HUES48 (cell line): ENCODE results near the gene GP1BB.
"Not testable (repeated sequence)": the region's sequence is repeated elsewhere in the genome, so short reads cannot be mapped to it uniquely, and the experiment has no call there.

ENCODE experiments used
- H3K27ac ChIP-seq: one replicate; pipeline ENCODE4 v1.7.0; 2013; ENCODE audit warnings: low read depth, low read length, inconsistent platforms
- H3K27me3 ChIP-seq: 2 replicates; pipeline ENCODE4 v1.6.1; 2013; ENCODE audit warnings: mild to moderate bottlenecking, low read length; ENCODE audit not compliant: control insufficient read depth, insufficient read depth
- H3K36me3 ChIP-seq: 2 replicates; pipeline ENCODE4 v1.6.1; 2013; ENCODE audit warnings: low read length; ENCODE audit not compliant: control insufficient read depth, insufficient read depth
- H3K4me1 ChIP-seq: 2 replicates; pipeline ENCODE4 v1.6.1; 2013; ENCODE audit warnings: mild to moderate bottlenecking, low read length; ENCODE audit not compliant: control insufficient read depth, insufficient read depth
- H3K4me3 ChIP-seq: 2 replicates; pipeline ENCODE4 v1.5.1; 2013; ENCODE audit warnings: mild to moderate bottlenecking, low read depth, low read length
- H3K9ac ChIP-seq: 2 replicates; pipeline ENCODE4 v1.6.1; 2013; ENCODE audit warnings: mild to moderate bottlenecking, low read depth, low read length, moderate library complexity
- H3K9me3 ChIP-seq: 2 replicates; pipeline ENCODE4 v1.6.1; 2013; ENCODE audit warnings: low read length; ENCODE audit not compliant: control insufficient read depth, insufficient read depth

The GP1BB gene

DNA sequence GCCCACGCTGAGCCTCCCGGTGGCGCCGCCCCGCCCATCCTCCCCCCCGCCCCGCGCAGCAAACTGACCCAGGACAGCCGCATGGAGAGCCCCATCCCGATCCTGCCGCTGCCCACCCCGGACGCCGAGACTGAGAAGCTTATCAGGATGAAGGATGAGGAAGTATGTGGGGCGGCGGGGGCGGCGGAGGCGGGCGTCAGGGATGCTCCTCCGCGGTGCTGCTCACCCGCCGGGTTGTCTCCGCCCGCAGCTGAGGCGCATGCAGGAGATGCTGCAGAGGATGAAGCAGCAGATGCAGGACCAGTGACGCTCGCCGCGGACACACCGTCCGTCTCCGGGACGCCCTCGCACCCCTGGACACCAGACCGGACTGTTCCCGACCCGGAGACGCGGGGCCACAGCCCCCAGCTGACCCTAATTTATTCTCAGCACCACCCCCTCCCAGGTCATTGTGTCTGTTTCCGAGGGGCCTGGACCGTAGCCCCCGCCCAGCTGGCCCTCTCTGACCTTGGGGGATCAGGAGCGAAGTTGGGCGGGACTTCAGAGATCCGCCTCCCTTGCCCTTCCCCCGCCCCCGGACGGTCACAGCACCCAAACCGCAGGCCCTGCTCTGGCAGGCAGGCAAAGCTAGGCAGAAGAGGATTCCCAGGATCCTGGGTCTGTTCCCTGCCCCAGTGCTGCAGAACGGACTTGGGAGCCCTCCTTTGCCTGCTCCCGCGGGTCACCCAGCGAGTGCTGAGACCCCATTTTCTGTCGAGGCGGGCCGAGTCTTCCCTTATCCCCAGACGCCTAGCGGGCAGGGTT, 959 bp upstream of the GP1BB start:
- H3K9ac ChIP-seq = no peak overlapping the region
- peaks cover 11% of the 10 kb centered on the region for H3K4me1 ChIP-seq
- no peaks in the 10 kb centered on the region for H3K36me3 ChIP-seq
- H3K9me3 ChIP-seq = no peaks in the 10 kb centered on the region
- H3K4me3 ChIP-seq = peak overlapping the region; percentile 53
- H3K27me3 ChIP-seq = peaks cover 100% of the 10 kb centered on the region
- no peak overlapping the region for H3K27ac ChIP-seq

GRCh38 chr22:19722982-19723231, 432 bp upstream of the GP1BB start:
- no peak overlapping the region for H3K27ac ChIP-seq
- peaks cover 100% of the 10 kb centered on the region for H3K27me3 ChIP-seq
- H3K4me1 ChIP-seq = peaks cover 11% of the 10 kb centered on the region
- H3K4me3 ChIP-seq = peak overlapping the region; percentile 53
- no peaks in the 10 kb centered on the region for H3K36me3 ChIP-seq
- H3K9ac ChIP-seq = no peak overlapping the region
- no peaks in the 10 kb centered on the region for H3K9me3 ChIP-seq

DNA sequence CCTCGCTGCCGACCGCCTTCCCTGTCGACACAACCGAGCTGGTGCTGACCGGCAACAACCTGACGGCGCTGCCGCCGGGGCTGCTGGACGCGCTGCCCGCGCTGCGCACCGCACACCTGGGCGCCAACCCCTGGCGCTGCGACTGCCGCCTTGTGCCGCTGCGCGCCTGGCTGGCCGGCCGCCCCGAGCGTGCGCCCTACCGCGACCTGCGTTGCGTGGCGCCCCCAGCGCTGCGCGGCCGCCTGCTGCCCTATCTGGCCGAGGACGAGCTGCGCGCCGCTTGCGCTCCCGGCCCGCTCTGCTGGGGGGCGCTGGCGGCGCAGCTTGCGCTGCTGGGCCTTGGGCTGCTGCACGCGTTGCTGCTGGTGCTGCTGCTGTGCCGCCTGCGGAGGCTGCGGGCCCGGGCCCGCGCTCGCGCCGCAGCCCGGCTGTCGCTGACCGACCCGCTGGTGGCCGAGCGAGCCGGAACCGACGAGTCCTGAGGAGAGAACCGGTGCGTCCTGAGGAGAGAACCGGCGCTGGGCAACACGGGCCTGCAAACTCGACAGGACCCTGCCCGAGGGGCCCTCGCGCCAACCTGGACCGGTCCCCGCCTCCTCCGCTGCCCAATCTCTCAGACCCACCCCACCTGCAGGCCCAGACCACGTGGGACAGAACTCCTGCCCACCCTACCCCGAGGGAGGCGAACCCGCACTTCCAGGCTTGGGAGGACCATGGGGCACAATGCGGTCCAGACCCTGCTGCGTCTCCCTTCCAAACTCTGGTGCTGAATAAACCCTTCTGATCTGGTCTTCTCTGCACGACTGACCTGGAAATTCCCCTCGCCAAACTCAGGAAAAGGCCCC, 866 bp downstream of the GP1BB start:
- H3K27ac ChIP-seq = no peak overlapping the region
- peak overlapping the region; percentile 53 for H3K4me3 ChIP-seq
- H3K27me3 ChIP-seq = peaks cover 99% of the 10 kb centered on the region
- peaks cover 11% of the 10 kb centered on the region for H3K4me1 ChIP-seq
- no peaks in the 10 kb centered on the region for H3K36me3 ChIP-seq
- H3K9ac ChIP-seq = no peak overlapping the region
- H3K9me3 ChIP-seq = no peaks in the 10 kb centered on the region

- no peak overlapping the region for H3K9ac ChIP-seq
- H3K27ac ChIP-seq = no peak overlapping the region
- no peaks in the 10 kb centered on the region for H3K36me3 ChIP-seq
- H3K4me1 ChIP-seq = peaks cover 11% of the 10 kb centered on the region
- no peak overlapping the region for H3K4me3 ChIP-seq
- H3K27me3 ChIP-seq = peaks cover 99% of the 10 kb centered on the region
- H3K9me3 ChIP-seq = no peaks in the 10 kb centered on the region
Observed at GRCh38 chr22:19724927-19725661, 1.8 kb downstream of the GP1BB start.

GRCh38 chr22:19726064-19726788, 2.9 kb downstream of the GP1BB start:
- Histone ChIP-seq H3K27me3 (peaks cover 91% of the 10 kb centered on the region), H3K4me1 (peaks cover 11% of the 10 kb centered on the region)
- H3K36me3 ChIP-seq, H3K9ac ChIP-seq, H3K27ac ChIP-seq, H3K4me3 ChIP-seq, H3K9me3 ChIP-seq: not testable (repeated sequence)

DNA sequence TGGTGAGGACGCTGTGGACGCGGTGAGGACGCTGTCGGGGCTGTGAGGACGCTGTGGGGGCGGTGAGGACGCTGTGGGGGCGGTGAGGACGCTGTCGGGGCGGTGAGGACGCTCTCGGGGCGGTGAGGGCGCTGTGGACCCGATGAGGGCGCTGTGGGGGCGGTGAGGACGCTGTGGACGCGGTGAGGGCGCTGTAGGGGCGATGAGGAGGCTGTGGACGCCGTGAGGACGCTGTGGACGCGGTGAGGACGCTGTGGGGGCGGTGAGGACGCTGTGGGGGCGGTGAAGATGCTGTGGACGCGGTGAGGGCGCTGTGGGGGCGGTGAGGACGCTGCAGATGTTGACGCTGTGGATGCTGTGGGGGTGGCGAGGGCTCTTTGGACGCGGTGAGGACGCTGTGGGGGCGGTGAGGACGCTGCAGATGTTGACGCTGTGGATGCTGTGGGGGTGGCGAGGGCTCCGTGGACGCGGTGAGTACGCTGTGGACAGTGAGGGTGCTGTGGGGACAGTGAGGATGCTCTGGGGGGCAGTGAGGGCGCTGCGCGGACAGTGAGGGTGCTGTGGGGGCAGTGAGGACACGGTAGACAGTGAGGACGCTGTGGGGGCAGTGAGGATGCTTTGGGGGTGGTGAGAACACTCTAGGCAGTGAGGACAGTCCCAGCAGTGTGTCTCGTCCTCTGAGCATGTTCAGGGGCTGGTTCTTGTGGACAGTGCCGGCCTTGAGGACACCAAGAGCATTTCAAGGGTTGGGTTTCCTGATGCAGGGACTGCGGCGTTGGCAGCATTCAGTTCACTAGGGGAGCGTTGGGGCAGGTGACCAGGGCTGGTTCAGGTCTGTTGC, 4.2 kb downstream of the GP1BB start:
- H3K4me3 ChIP-seq = no peak overlapping the region
- no peaks in the 10 kb centered on the region for H3K9me3 ChIP-seq
- no peak overlapping the region for H3K27ac ChIP-seq
- no peaks in the 10 kb centered on the region for H3K36me3 ChIP-seq
- no peak overlapping the region for H3K9ac ChIP-seq
- H3K4me1 ChIP-seq = peaks cover 7% of the 10 kb centered on the region; the same call in 1 of the 2 replicates
- peaks cover 78% of the 10 kb centered on the region for H3K27me3 ChIP-seq

DNA sequence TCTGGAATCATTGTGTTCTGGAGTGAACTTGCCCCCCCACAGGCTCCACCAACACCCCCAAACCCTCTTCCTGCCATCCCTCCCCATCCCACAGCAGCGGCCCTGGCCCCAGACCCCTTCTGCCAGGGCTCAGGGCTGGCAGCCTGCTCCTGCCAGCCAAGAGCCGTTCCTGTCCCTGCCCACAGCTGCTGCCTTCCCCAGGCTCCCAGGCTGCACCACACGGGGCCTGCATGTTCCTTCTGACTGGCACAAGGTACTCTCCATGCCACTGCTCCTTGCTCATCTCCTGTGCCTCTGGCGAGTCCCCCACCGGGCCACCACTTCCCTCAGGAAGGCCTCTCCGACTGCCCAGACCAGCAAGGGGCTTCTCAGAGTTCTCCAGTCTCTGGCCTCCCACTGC, 4.9 kb downstream of the GP1BB start:
- no peak overlapping the region for H3K4me3 ChIP-seq
- no peaks in the 10 kb centered on the region for H3K36me3 ChIP-seq
- peaks cover 70% of the 10 kb centered on the region for H3K27me3 ChIP-seq
- H3K9ac ChIP-seq = no peak overlapping the region
- no peaks in the 10 kb centered on the region for H3K9me3 ChIP-seq
- no peak overlapping the region for H3K27ac ChIP-seq
- no peaks in the 10 kb centered on the region for H3K4me1 ChIP-seq

GRCh38 chr22:19728836-19729235, 5.5 kb downstream of the GP1BB start:
- no peaks in the 10 kb centered on the region for H3K9me3 ChIP-seq
- H3K27me3 ChIP-seq = peaks cover 65% of the 10 kb centered on the region
- H3K27ac ChIP-seq = no peak overlapping the region
- H3K36me3 ChIP-seq = no peaks in the 10 kb centered on the region
- H3K4me3 ChIP-seq = no peak overlapping the region
- H3K4me1 ChIP-seq = no peaks in the 10 kb centered on the region
- no peak overlapping the region for H3K9ac ChIP-seq

GRCh38 chr22:19729507-19729906, 6.2 kb downstream of the GP1BB start:
- no peaks in the 10 kb centered on the region for H3K36me3 ChIP-seq
- no peaks in the 10 kb centered on the region for H3K9me3 ChIP-seq
- H3K4me3 ChIP-seq = no peak overlapping the region
- no peaks in the 10 kb centered on the region for H3K4me1 ChIP-seq
- H3K9ac ChIP-seq = no peak overlapping the region
- no peak overlapping the region for H3K27ac ChIP-seq
- peaks cover 58% of the 10 kb centered on the region for H3K27me3 ChIP-seq

- H3K27ac ChIP-seq = no peak overlapping the region
- H3K4me1 ChIP-seq = no peaks in the 10 kb centered on the region
- H3K27me3 ChIP-seq = peaks cover 51% of the 10 kb centered on the region
- no peaks in the 10 kb centered on the region for H3K36me3 ChIP-seq
- no peak overlapping the region for H3K9ac ChIP-seq
- H3K4me3 ChIP-seq = no peak overlapping the region
- H3K9me3 ChIP-seq = no peaks in the 10 kb centered on the region
Observed at GRCh38 chr22:19730198-19730597, 6.9 kb downstream of the GP1BB start.
